ENCODE results near the gene MESP1.

DNA sequence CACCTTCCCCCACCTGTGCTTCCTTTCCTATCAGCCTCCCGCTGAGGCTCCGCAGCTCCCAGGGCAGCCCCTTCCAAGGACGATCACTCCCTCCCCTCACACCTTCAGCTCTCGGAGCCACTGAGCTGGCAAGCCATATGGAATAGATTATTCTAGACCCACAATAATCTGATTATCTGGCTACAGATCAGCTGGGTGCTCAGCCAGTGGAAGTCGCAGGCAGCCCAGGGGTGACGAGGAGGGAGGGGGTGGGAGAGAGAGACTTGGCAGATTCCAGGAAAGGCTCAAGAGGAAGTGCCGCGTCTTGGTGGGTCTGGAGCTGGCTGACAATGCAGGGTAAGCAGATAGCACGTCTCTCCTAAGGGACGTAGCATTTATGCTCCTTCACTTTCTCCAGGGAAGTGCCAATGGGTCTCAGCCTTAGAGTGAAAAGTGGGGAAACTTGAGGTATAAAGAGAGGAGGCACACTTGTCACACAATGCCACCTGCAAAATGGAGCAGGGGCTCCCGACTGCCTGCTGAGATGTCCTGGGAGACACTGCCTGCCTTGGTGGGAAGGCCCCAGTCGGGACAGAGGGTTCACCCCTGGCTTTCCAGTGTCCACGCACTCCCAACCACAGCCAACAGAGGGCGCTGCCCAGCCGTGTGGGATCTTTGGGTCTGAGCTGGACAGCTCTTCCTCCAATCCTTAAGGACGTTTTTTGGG is 9.4 kb upstream of the MESP1 start:
- TF ChIP-seq ZNF622 (IDR thresholded peaks at IDR 0.05) (no peak), IKZF1 (conservative IDR thresholded peaks at IDR 0.05) (0 out of 2 replicates have a peak, but pooled peaks have one; percentile 28), TCF12 (IDR thresholded peaks at IDR 0.05; ENCODE audit: low read depth, low read length) (no peak), CEBPB (IDR thresholded peaks at IDR 0.05; ENCODE audit: borderline replicate concordance in 1 of 2, low read depth in 2 of 2, low read length in 2 of 2) (no peak), ZNF384 (IDR thresholded peaks at IDR 0.05; ENCODE audit: borderline replicate concordance, low read depth, low read length) (no peak), KDM1A (IDR thresholded peaks at IDR 0.05; ENCODE audit: borderline replicate concordance) (no peak), SREBF2 (IDR thresholded peaks at IDR 0.05; ENCODE audit: low read length) (no peak), EP300 (IDR thresholded peaks at IDR 0.05; ENCODE audit: borderline replicate concordance in 1 of 2, control insufficient read depth in 1 of 2, low read depth in 2 of 2, low read length in 2 of 2) (no peak), RBBP5 (conservative IDR thresholded peaks at IDR 0.05) (no peak)
- TF ChIP-seq, protein P1, sequence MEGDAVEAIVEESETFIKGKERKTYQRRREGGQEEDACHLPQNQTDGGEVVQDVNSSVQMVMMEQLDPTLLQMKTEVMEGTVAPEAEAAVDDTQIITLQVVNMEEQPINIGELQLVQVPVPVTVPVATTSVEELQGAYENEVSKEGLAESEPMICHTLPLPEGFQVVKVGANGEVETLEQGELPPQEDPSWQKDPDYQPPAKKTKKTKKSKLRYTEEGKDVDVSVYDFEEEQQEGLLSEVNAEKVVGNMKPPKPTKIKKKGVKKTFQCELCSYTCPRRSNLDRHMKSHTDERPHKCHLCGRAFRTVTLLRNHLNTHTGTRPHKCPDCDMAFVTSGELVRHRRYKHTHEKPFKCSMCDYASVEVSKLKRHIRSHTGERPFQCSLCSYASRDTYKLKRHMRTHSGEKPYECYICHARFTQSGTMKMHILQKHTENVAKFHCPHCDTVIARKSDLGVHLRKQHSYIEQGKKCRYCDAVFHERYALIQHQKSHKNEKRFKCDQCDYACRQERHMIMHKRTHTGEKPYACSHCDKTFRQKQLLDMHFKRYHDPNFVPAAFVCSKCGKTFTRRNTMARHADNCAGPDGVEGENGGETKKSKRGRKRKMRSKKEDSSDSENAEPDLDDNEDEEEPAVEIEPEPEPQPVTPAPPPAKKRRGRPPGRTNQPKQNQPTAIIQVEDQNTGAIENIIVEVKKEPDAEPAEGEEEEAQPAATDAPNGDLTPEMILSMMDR (IDR thresholded peaks at IDR 0.05 in 2 of 3, conservative IDR thresholded peaks at IDR 0.05 in 1 of 3; ENCODE audit: control insufficient read depth in 2 of 3, extremely low read depth in 1 of 3, insufficient read depth in 1 of 3, low read depth in 3 of 3, low read length in 3 of 3): peak; percentile 93 to 97 (median 97)
- TF ChIP-seq, protein P2, sequence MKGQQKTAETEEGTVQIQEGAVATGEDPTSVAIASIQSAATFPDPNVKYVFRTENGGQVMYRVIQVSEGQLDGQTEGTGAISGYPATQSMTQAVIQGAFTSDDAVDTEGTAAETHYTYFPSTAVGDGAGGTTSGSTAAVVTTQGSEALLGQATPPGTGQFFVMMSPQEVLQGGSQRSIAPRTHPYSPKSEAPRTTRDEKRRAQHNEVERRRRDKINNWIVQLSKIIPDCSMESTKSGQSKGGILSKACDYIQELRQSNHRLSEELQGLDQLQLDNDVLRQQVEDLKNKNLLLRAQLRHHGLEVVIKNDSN (IDR thresholded peaks at IDR 0.05; ENCODE audit: borderline replicate concordance, extremely low read length, insufficient read depth, low read depth, low read length): no peak
- TF ChIP-seq, protein P3, sequence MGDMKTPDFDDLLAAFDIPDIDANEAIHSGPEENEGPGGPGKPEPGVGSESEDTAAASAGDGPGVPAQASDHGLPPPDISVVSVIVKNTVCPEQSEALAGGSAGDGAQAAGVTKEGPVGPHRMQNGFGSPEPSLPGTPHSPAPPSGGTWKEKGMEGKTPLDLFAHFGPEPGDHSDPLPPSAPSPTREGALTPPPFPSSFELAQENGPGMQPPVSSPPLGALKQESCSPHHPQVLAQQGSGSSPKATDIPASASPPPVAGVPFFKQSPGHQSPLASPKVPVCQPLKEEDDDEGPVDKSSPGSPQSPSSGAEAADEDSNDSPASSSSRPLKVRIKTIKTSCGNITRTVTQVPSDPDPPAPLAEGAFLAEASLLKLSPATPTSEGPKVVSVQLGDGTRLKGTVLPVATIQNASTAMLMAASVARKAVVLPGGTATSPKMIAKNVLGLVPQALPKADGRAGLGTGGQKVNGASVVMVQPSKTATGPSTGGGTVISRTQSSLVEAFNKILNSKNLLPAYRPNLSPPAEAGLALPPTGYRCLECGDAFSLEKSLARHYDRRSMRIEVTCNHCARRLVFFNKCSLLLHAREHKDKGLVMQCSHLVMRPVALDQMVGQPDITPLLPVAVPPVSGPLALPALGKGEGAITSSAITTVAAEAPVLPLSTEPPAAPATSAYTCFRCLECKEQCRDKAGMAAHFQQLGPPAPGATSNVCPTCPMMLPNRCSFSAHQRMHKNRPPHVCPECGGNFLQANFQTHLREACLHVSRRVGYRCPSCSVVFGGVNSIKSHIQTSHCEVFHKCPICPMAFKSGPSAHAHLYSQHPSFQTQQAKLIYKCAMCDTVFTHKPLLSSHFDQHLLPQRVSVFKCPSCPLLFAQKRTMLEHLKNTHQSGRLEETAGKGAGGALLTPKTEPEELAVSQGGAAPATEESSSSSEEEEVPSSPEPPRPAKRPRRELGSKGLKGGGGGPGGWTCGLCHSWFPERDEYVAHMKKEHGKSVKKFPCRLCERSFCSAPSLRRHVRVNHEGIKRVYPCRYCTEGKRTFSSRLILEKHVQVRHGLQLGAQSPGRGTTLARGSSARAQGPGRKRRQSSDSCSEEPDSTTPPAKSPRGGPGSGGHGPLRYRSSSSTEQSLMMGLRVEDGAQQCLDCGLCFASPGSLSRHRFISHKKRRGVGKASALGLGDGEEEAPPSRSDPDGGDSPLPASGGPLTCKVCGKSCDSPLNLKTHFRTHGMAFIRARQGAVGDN (IDR thresholded peaks at IDR 0.05): no peak
- TF ChIP-seq, protein P4, sequence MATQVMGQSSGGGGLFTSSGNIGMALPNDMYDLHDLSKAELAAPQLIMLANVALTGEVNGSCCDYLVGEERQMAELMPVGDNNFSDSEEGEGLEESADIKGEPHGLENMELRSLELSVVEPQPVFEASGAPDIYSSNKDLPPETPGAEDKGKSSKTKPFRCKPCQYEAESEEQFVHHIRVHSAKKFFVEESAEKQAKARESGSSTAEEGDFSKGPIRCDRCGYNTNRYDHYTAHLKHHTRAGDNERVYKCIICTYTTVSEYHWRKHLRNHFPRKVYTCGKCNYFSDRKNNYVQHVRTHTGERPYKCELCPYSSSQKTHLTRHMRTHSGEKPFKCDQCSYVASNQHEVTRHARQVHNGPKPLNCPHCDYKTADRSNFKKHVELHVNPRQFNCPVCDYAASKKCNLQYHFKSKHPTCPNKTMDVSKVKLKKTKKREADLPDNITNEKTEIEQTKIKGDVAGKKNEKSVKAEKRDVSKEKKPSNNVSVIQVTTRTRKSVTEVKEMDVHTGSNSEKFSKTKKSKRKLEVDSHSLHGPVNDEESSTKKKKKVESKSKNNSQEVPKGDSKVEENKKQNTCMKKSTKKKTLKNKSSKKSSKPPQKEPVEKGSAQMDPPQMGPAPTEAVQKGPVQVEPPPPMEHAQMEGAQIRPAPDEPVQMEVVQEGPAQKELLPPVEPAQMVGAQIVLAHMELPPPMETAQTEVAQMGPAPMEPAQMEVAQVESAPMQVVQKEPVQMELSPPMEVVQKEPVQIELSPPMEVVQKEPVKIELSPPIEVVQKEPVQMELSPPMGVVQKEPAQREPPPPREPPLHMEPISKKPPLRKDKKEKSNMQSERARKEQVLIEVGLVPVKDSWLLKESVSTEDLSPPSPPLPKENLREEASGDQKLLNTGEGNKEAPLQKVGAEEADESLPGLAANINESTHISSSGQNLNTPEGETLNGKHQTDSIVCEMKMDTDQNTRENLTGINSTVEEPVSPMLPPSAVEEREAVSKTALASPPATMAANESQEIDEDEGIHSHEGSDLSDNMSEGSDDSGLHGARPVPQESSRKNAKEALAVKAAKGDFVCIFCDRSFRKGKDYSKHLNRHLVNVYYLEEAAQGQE (IDR thresholded peaks at IDR 0.05; ENCODE audit: low read depth, low read length): peak; percentile 70

Data from GM12878 (cell line).